ENCODE data around the gene RPUSD1. TPM values are rescaled to one million over a fixed set of nuclear protein-coding genes. Genes with fewer than 3 reads are reported as not detected.

RPUSD1 gene
- total and polyA plus RNA-seq, 12 donors, result 1.1 to 40.1 (median 20.4) TPM

DNA sequence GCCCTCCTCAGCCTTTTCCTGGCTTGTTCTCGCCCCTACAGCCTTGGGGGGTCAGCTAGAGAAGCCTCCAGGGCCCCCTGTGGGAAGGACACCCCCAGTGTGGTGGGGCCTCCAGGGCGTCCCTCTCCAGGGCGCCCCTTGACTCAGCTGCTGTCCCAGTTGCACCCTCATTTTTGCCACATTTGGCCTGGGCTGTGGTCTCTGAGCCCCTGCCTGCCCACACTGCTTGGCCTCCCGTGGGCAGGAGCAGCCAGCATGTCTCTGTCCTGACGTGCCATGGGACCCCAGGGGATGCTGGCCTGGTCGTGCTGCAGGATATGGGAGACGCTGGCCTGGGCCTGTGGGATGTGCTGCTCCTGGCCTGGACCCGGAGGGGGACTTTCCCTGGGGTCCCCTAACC is 5.2 kb upstream of the RPUSD1 start:
- WGBS, 4 donors, result 80 to 96% (median 91%) methylated on average over 4 to 8 of the region's 8 CpGs
- TF ChIP-seq, protein P1, sequence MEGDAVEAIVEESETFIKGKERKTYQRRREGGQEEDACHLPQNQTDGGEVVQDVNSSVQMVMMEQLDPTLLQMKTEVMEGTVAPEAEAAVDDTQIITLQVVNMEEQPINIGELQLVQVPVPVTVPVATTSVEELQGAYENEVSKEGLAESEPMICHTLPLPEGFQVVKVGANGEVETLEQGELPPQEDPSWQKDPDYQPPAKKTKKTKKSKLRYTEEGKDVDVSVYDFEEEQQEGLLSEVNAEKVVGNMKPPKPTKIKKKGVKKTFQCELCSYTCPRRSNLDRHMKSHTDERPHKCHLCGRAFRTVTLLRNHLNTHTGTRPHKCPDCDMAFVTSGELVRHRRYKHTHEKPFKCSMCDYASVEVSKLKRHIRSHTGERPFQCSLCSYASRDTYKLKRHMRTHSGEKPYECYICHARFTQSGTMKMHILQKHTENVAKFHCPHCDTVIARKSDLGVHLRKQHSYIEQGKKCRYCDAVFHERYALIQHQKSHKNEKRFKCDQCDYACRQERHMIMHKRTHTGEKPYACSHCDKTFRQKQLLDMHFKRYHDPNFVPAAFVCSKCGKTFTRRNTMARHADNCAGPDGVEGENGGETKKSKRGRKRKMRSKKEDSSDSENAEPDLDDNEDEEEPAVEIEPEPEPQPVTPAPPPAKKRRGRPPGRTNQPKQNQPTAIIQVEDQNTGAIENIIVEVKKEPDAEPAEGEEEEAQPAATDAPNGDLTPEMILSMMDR (IDR thresholded peaks at IDR 0.05), result no peak
- no peak for TF ChIP-seq POLR2A (IDR thresholded peaks at IDR 0.05)
- no peaks in the 10 kb centered on the region for H3K36me3 ChIP-seq (replicated peaks in 1 of 2)

DNA sequence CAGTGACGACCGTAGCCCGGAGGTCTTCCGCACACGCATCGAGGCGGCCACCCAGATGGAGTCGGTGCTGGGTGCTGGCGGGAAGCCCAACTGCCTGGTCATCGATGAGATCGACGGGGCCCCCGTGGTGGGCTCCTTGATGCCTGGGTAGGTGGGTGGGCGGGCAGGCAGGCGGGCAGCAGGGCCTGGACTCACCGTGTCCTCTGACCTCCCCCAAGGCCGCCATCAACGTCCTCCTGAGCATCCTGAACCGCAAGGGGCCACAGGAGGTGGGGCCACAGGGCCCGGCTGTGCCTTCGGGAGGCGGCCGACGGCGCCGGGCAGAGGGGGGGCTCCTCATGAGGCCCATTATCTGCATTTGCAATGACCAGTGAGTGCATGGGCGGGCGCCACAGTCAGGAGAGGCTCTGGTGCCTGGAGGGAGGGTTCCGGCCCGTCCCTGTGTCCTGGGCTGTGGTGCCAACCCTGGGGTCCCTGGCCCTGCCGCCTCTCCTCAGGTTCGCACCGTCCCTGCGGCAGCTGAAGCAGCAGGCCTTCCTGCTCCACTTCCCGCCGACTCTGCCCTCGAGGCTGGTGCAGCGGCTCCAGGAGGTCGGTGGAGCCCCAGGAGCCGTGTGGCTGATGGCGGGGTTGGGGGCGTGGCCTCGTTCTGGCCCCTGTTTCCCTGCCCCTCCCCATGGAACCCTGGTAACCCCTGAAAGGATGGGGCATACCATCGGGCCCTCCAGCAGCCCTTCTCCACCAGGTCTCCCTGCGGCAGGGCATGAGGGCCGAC is 4.2 kb upstream of the RPUSD1 start:
- Histone ChIP-seq H3K4me3 (no peak overlapping the region), H3K4me1 (replicated peaks in 1 of 2) (peaks cover 7 to 10% of the 10 kb centered on the region in 2 donors), H3K9me3 (replicated peaks in 1 of 3) (no peaks in the 10 kb centered on the region), H3K27me3 (no peaks in the 10 kb centered on the region), H3K27ac (no peak overlapping the region), H3K36me3 (replicated peaks in 1 of 2) (no peaks in the 10 kb centered on the region)
- 91 to 96% (median 93%) methylated on average over 4 to 46 of the region's 46 CpGs for WGBS, 4 donors
- intact Hi-C loops (cut with DNase I), result no loop called here
- TF ChIP-seq POLR2A (IDR thresholded peaks at IDR 0.05), result no peak
- TF ChIP-seq, protein P1 (IDR thresholded peaks at IDR 0.05), result no peak
- no peak for DNase-seq

More for the DNA sequence above, 5.2 kb upstream of the RPUSD1 start:
- Histone ChIP-seq H3K9me3 (replicated peaks in 1 of 3) (no peaks in the 10 kb centered on the region), H3K27ac (no peak overlapping the region), H3K4me3 (no peak overlapping the region), H3K27me3 (no peaks in the 10 kb centered on the region), H3K4me1 (replicated peaks in 1 of 2) (peaks cover 5 to 7% of the 10 kb centered on the region in 2 donors)
- no peak for DNase-seq
- intact Hi-C loops (cut with DNase I), result no loop called here

DNA sequence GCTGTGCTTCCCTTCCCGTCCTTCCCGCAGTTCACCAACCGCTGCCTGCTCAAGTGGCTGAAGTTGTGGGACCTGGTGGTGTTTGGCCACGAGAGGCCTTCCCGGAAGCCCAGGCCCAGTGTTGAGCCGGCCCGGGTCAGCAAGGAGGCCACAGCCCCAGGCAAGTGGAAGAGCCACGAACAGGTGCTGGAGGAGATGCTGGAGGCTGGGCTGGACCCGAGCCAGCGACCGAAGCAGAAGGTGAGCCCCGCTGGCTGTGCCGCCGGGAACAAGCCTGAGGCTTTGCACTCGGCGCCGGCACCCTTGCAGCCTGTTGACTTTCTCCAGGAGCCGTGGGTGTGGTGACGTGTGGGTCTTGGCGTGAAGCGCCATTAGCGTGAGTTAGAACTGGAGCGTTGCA is 3.0 kb upstream of the RPUSD1 start:
- Histone ChIP-seq H3K36me3 (replicated peaks in 1 of 2) (peaks cover 0 to 5% of the 10 kb centered on the region in 2 donors), H3K9me3 (replicated peaks in 1 of 3) (no peaks in the 10 kb centered on the region), H3K27ac (no peak overlapping the region), H3K4me1 (replicated peaks in 1 of 2) (peaks cover 10 to 18% of the 10 kb centered on the region in 2 donors), H3K27me3 (no peaks in the 10 kb centered on the region), H3K4me3 (no peak overlapping the region)
- WGBS, 4 donors, result 94 to 98% (median 98%) methylated on average over 18 to 23 of the region's 23 CpGs
- intact Hi-C loops (cut with DNase I), result no loop called here
- DNase-seq, result no peak
- TF ChIP-seq, protein P1 (IDR thresholded peaks at IDR 0.05), result no peak
- no peak for TF ChIP-seq POLR2A (IDR thresholded peaks at IDR 0.05)

DNA sequence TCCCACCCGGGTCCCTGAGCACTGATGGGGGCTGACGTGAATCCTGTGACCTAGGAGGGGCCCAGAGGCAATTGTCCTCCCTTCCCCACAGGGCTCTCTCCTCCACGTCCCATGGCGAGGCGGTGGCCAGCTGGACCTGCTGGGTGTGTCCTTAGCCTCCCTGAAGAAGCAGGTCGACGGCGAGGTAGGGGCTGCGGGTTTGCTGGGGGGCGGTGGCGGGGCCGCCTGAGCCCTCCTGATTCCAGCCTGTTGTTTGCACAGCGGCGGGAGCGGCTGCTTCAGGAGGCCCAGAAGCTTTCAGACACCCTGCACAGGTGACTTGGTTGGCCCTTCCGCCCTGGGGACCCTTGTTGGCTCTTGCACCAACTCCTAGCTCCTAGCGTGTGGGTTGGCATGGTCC is 1.9 kb upstream of the RPUSD1 start:
- H3K36me3 ChIP-seq (replicated peaks in 1 of 2), result peaks cover 0 to 11% of the 10 kb centered on the region in 2 donors
- intact Hi-C loops (cut with DNase I), result no loop called here
- TF ChIP-seq, protein P1 (IDR thresholded peaks at IDR 0.05), result no peak
- no peak for TF ChIP-seq POLR2A (IDR thresholded peaks at IDR 0.05)
- H3K4me3 ChIP-seq, result no peak overlapping the region
- H3K4me1 ChIP-seq (replicated peaks in 1 of 2), result peaks cover 10 to 18% of the 10 kb centered on the region in 2 donors
- no peaks in the 10 kb centered on the region for H3K9me3 ChIP-seq (replicated peaks in 1 of 3)
- DNase-seq, result no peak
- H3K27me3 ChIP-seq, result no peaks in the 10 kb centered on the region
- H3K27ac ChIP-seq, result no peak overlapping the region
- 90 to 94% (median 93%) methylated on average over 6 to 17 of the region's 17 CpGs for WGBS, 4 donors
